Liver (tissue), 9 donors: ENCODE data around the gene TMEM233. TPM values are rescaled to one million over a fixed set of nuclear protein-coding genes. Genes with fewer than 3 reads are reported as not detected.
"Not testable (repeated sequence)": the region's sequence is repeated elsewhere in the genome, so short reads cannot be mapped to it uniquely, and the experiment has no call there.

Experiments used
- DNase-seq: peaks from one replicate; pipeline ENCODE4 v3.0.0-alpha.2; 2017; ENCODE audit warnings: low spot score
- H3K27ac ChIP-seq, 2 donors: one replicate each; pipeline ENCODE4 v1.7.0; 2013; ENCODE audit warnings: inconsistent platforms in 2 of 2, low read length in 2 of 2, control low read depth in 1 of 2, low read depth in 1 of 2, mild to moderate bottlenecking in 1 of 2
- H3K27me3 ChIP-seq, 4 donors: one replicate each; pipeline versions ENCODE4 v1.6.1 to v1.7.0; 2013; ENCODE audit warnings: low read length in 3 of 4, inconsistent platforms in 1 of 4, mild to moderate bottlenecking in 1 of 4, moderate library complexity in 1 of 4; ENCODE audit not compliant: control insufficient read depth in 4 of 4, insufficient read depth in 4 of 4
- H3K36me3 ChIP-seq, 4 donors: one replicate each; pipeline versions ENCODE4 v1.6.1 to v1.7.0; 2013; ENCODE audit warnings: low read length in 3 of 4, mild to moderate bottlenecking in 3 of 4, low read depth in 1 of 4, moderate library complexity in 1 of 4; ENCODE audit not compliant: control insufficient read depth in 4 of 4, insufficient read depth in 3 of 4
- H3K4me1 ChIP-seq, 4 donors: one replicate each; pipeline versions ENCODE4 v1.6.1 to v1.7.0; 2013; ENCODE audit warnings: low read length in 3 of 4, mild to moderate bottlenecking in 3 of 4, moderate library complexity in 1 of 4; ENCODE audit not compliant: control insufficient read depth in 4 of 4, insufficient read depth in 4 of 4
- H3K4me3 ChIP-seq, 3 donors: one replicate each; pipeline versions ENCODE4 v1.6.1 to v1.7.0; 2013; ENCODE audit warnings: low read length in 3 of 3, control low read depth in 1 of 3, low read depth in 1 of 3, mild to moderate bottlenecking in 1 of 3
- H3K9ac ChIP-seq, 2 donors: one replicate each; pipeline ENCODE4 v1.7.0; 2013; ENCODE audit warnings: low read length in 2 of 2, mild to moderate bottlenecking in 2 of 2, moderate library complexity in 2 of 2, control low read depth in 1 of 2, low read depth in 1 of 2
- H3K9me3 ChIP-seq, 4 donors: one replicate each; pipeline versions ENCODE4 v1.6.1 to v1.7.0; 2013; ENCODE audit warnings: low read length in 3 of 4; ENCODE audit not compliant: control insufficient read depth in 4 of 4
- EGR1 ChIP-seq, 2 donors: IDR thresholded peaks; 2 replicates each; pipeline ENCODE4 v1.6.1; 2016 to 2018; ENCODE audit warnings: antibody characterized with exemption in 2 of 2, low read depth in 2 of 2
- FOXA1 ChIP-seq: IDR thresholded peaks from 2 replicates; pipeline ENCODE4 v1.6.1; 2016; ENCODE audit warnings: antibody characterized with exemption
- FOXA2 ChIP-seq: IDR thresholded peaks from 2 replicates; pipeline ENCODE4 v1.6.1; 2016; ENCODE audit warnings: antibody characterized with exemption
- GABPA ChIP-seq, 2 donors: IDR thresholded peaks in 1 of 2; conservative IDR thresholded peaks in 1 of 2; 2 replicates each; pipeline ENCODE4 v1.6.1; 2016; ENCODE audit warnings: antibody characterized with exemption in 2 of 2, mild to moderate bottlenecking in 1 of 2, moderate library complexity in 1 of 2
- HNF4G ChIP-seq: IDR thresholded peaks from 2 replicates; pipeline ENCODE4 v1.6.1; 2016; ENCODE audit warnings: antibody characterized with exemption
- JUND ChIP-seq, 2 donors: IDR thresholded peaks; 2 replicates each; pipeline ENCODE4 v1.6.1; 2016; ENCODE audit warnings: antibody characterized with exemption in 2 of 2
- NR2F2 ChIP-seq: IDR thresholded peaks from 2 replicates; pipeline ENCODE4 v1.6.1; 2016; ENCODE audit warnings: antibody characterized with exemption
- RAD21 ChIP-seq, 2 donors: IDR thresholded peaks; 2 replicates each; pipeline ENCODE4 v1.6.1; 2016; ENCODE audit warnings: antibody characterized with exemption in 2 of 2, mild to moderate bottlenecking in 2 of 2
- RXRA ChIP-seq, 2 donors: IDR thresholded peaks; 2 replicates each; pipeline ENCODE4 v1.6.1; 2017 to 2018; ENCODE audit warnings: antibody characterized with exemption in 2 of 2, mild to moderate bottlenecking in 1 of 2
- TAF1 ChIP-seq: conservative IDR thresholded peaks from 2 replicates; pipeline ENCODE4 v1.6.1; 2016; ENCODE audit warnings: antibody characterized with exemption, mild to moderate bottlenecking
- YY1 ChIP-seq: IDR thresholded peaks from 2 replicates; pipeline ENCODE4 v1.6.1; 2016; ENCODE audit warnings: antibody characterized with exemption, mild to moderate bottlenecking
- WGBS: extraction: QIAGEN DNeasy Blood & Tissue Kit; methylation state at CpG from one replicate; pipeline ENCODE4 v1.1.7; 2013; 5-methylcytosine and 5-hydroxymethylcytosine counted together
- polyA plus RNA-seq, 2 donors: library from polyadenylated mRNA; stranded (reverse) in 1 of 2; unstranded in 1 of 2; fragments of 200-250 nt in 1 of 2; fragments of >200 nt in 1 of 2; fragmentation: Nextera tagmentation in 1 of 2; extraction: Ambion mirVana in 1 of 2; gene quantifications; one replicate each; pipeline versions ENCODE4 v1.2.1 to v1.2.3, GENCODE V29; 2013 to 2015
- total RNA-seq, 2 donors: library from RNA; depleted of rRNA; stranded (reverse); fragments of >200 nt; gene quantifications; one replicate each; pipeline ENCODE4 v1.2.3, GENCODE V29; 2014
- TF ChIP-seq, protein P1 (sequence below): fragments of 150-350 bp; IDR thresholded peaks from 2 replicates; pipeline ENCODE4 v1.5.1; 2017; ENCODE audit warnings: improper control_type of control experiment, low read depth, low read length; ENCODE audit not compliant: missing input control
- TF ChIP-seq, protein P2 (sequence below): IDR thresholded peaks from 2 replicates; pipeline ENCODE4 v1.6.1; 2016; ENCODE audit warnings: antibody characterized with exemption
- donor health status: healthy.
- donor health status: healthy.
- donor health status: healthy.
- donor health status: healthy.
- donor health status: healthy.

TMEM233 gene
- total and polyA plus RNA-seq, 4 donors: 0.05 to 0.17 (median 0.09) TPM

DNA sequence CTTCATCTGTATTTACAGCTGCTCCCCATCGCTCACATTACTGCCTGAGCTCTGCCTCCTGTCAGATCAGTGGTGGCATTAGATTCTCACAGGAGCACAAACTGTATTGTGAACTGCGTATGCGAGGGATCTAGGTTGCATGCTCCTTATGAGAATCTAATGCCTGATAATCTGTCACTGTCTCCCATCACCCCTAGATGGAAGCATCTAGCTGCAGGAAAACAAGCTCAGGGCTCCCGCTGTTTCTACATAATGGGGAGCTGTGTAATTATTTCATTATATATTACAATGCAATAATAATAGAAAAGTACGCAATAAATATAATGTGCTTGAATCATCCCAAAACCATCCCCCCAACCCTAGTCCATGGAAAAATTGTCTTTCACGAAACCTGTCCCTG, 64.6 kb downstream of the TMEM233 start:
- not testable (repeated sequence) for DNase-seq, H3K4me3 ChIP-seq, H3K27ac ChIP-seq, H3K27me3 ChIP-seq, H3K4me1 ChIP-seq, H3K9ac ChIP-seq, H3K9me3 ChIP-seq, H3K36me3 ChIP-seq
- WGBS: 94% methylated on average over 6 of the region's 6 CpGs

DNA sequence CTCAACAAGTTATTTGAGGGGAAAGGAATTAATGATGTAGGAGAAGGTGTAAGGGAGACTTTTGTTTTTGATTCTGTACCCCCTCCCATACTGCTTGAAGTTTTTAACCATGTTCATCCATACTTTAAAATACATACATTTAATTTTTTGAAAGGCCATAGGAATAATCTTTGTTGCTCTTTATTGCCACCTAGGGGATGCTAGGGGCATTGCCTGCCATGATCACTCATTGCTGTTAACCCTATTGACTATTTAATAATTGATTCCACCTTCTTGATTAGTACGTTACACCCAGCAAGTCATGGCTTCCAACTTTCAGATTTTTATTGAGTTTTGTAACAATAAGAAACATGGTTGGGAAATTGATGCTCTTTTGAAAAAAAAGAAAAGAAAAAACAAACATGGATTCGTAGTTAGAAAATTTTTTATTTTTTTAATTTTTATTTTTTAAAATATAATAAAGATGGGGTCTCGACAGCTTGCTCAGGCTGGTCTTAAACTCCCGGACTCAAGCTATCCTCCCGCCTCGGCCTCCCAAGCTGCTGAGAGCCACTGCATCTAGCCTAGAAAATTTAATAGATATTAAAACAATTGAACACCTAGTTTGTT, 65.8 kb downstream of the TMEM233 start:
- no peak overlapping the region for H3K27ac ChIP-seq
- 34% methylated on average over 6 of the region's 6 CpGs for WGBS

DNA sequence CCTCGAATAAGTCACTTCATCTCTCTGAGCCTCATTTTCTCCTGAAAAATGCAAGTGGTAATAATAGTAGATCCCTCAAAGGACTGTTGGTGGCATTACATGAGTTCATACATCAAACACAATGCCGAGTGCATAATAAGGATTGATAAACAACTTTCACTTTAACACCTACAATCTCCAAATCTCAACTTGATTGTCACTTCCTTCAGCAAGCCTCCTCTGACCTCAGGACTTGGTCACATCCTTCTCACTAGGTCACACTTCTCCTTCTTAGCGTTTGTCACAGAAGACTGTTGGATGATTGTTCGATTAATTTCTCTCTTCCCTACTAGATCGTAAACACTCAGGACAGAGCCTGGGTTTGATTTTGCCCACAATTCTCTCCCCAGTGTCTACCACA, 66.5 kb downstream of the TMEM233 start:
- Histone ChIP-seq H3K27me3 (no peaks in the 10 kb centered on the region), H3K9ac (no peak overlapping the region), H3K9me3 (no peaks in the 10 kb centered on the region), H3K4me3 (no peak overlapping the region), H3K27ac (no peak overlapping the region), H3K36me3 (no peaks in the 10 kb centered on the region), H3K4me1 (no peaks in the 10 kb centered on the region)
- DNase-seq: no peak
- no peak for TF ChIP-seq HNF4G
- no peak for TF ChIP-seq TAF1
- no peak for TF ChIP-seq FOXA2
- no peak for TF ChIP-seq NR2F2
- no peak for TF ChIP-seq JUND (IDR thresholded peaks at IDR 0.05)
- WGBS: 75% methylated on average over 5 of the region's 5 CpGs

More for the DNA sequence above, 65.8 kb downstream of the TMEM233 start:
- no peak for DNase-seq
- Histone ChIP-seq H3K4me1 (no peaks in the 10 kb centered on the region), H3K9me3 (no peaks in the 10 kb centered on the region), H3K36me3 (no peaks in the 10 kb centered on the region), H3K9ac (no peak overlapping the region), H3K27me3 (no peaks in the 10 kb centered on the region), H3K4me3 (no peak overlapping the region)
- TF ChIP-seq NR2F2 (no peak), RAD21 (IDR thresholded peaks at IDR 0.05) (peak; percentile 68 to 76)
- TF ChIP-seq, protein P1, sequence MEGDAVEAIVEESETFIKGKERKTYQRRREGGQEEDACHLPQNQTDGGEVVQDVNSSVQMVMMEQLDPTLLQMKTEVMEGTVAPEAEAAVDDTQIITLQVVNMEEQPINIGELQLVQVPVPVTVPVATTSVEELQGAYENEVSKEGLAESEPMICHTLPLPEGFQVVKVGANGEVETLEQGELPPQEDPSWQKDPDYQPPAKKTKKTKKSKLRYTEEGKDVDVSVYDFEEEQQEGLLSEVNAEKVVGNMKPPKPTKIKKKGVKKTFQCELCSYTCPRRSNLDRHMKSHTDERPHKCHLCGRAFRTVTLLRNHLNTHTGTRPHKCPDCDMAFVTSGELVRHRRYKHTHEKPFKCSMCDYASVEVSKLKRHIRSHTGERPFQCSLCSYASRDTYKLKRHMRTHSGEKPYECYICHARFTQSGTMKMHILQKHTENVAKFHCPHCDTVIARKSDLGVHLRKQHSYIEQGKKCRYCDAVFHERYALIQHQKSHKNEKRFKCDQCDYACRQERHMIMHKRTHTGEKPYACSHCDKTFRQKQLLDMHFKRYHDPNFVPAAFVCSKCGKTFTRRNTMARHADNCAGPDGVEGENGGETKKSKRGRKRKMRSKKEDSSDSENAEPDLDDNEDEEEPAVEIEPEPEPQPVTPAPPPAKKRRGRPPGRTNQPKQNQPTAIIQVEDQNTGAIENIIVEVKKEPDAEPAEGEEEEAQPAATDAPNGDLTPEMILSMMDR: peak; percentile 96

DNA sequence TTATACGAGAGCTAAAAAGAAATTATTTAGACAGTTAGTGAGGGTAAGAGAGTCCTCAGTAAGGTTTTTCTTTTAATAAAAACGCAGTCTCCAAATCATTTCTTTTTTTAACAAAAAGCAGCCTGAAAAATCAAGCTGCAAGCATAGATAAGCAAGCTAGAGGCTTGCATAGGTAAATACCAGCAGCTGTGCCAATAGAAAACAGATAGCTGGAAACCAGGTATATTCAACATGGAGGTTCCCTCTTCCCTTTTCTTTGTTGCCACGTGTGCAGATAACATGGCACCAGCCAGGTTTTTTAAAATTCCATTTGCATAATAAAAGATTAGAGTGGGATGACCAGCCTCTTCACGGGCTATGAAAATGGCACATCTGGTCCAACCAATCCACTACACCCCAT, 68.3 kb downstream of the TMEM233 start:
- Histone ChIP-seq H3K9ac (no peak overlapping the region), H3K27ac (no peak overlapping the region), H3K36me3 (no peaks in the 10 kb centered on the region), H3K4me3 (no peak overlapping the region), H3K4me1 (peaks cover 0 to 2% (median 1%) of the 10 kb centered on the region in 4 donors), H3K27me3 (no peaks in the 10 kb centered on the region), H3K9me3 (no peaks in the 10 kb centered on the region)
- DNase-seq: no peak
- TF ChIP-seq GABPA (IDR thresholded peaks at IDR 0.05 in 1 of 2, conservative IDR thresholded peaks at IDR 0.05 in 1 of 2): no peak
- TF ChIP-seq EGR1 (IDR thresholded peaks at IDR 0.05; ENCODE audit: low read depth in 2 of 2): no peak
- TF ChIP-seq RXRA (IDR thresholded peaks at IDR 0.05): no peak
- no peak for TF ChIP-seq FOXA1
- TF ChIP-seq FOXA2: no peak
- TF ChIP-seq TAF1: no peak
- TF ChIP-seq NR2F2: no peak
- TF ChIP-seq, protein P2, sequence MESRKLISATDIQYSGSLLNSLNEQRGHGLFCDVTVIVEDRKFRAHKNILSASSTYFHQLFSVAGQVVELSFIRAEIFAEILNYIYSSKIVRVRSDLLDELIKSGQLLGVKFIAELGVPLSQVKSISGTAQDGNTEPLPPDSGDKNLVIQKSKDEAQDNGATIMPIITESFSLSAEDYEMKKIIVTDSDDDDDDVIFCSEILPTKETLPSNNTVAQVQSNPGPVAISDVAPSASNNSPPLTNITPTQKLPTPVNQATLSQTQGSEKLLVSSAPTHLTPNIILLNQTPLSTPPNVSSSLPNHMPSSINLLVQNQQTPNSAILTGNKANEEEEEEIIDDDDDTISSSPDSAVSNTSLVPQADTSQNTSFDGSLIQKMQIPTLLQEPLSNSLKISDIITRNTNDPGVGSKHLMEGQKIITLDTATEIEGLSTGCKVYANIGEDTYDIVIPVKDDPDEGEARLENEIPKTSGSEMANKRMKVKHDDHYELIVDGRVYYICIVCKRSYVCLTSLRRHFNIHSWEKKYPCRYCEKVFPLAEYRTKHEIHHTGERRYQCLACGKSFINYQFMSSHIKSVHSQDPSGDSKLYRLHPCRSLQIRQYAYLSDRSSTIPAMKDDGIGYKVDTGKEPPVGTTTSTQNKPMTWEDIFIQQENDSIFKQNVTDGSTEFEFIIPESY: no peak
- TF ChIP-seq YY1: no peak
- WGBS: 66% methylated on average over 4 of the region's 4 CpGs
